Lung (tissue), 12 donors: ENCODE measurements around the gene SLC46A1. TPM values are rescaled to one million over a fixed set of nuclear protein-coding genes. Genes with fewer than 3 reads are reported as not detected.

Source experiments
- ATAC-seq: fragments of 200-7000 bp; cut with Tn5 transposase; one replicate; pipeline ENCODE4 v1.9.1; 2020; ENCODE audit warnings: moderate number of reproducible peaks; ENCODE audit not compliant: insufficient read depth, low FRiP score
- DNase-seq, 3 donors: peaks; one replicate each; pipeline ENCODE4 v3.0.0-alpha.2; 2013 to 2017
- H3K27ac ChIP-seq, 2 donors: one replicate each; pipeline ENCODE4 v1.5.1; 2013; ENCODE audit warnings: mild to moderate bottlenecking in 2 of 2, moderate library complexity in 2 of 2, control low read depth in 1 of 2, inconsistent platforms in 1 of 2, low read depth in 1 of 2, low read length in 1 of 2
- H3K27me3 ChIP-seq, 3 donors: one replicate each; pipeline ENCODE4 v1.5.1; 2013; ENCODE audit warnings: low read length in 2 of 3; ENCODE audit not compliant: control insufficient read depth in 3 of 3, insufficient read depth in 3 of 3
- H3K36me3 ChIP-seq, 4 donors: one replicate each; pipeline ENCODE4 v1.5.1; 2013; ENCODE audit warnings: low read length in 4 of 4, mild to moderate bottlenecking in 1 of 4, moderate library complexity in 1 of 4; ENCODE audit not compliant: control insufficient read depth in 4 of 4, insufficient read depth in 4 of 4
- H3K4me1 ChIP-seq, 5 donors: one replicate each; pipeline ENCODE4 v1.5.1; 2013; ENCODE audit warnings: low read length in 5 of 5, mild to moderate bottlenecking in 2 of 5, moderate library complexity in 1 of 5; ENCODE audit not compliant: control insufficient read depth in 5 of 5, insufficient read depth in 5 of 5
- H3K4me3 ChIP-seq: one replicate; pipeline ENCODE4 v1.5.1; 2013; ENCODE audit warnings: mild to moderate bottlenecking, control low read depth, moderate library complexity
- H3K9ac ChIP-seq, 2 donors: one replicate each; pipeline ENCODE4 v1.5.1; 2013; ENCODE audit warnings: low read length in 2 of 2, control low read depth in 1 of 2; ENCODE audit not compliant: insufficient read depth in 1 of 2
- H3K9me3 ChIP-seq, 4 donors: one replicate each; pipeline ENCODE4 v1.5.1; 2013; ENCODE audit warnings: low read length in 3 of 4, mild to moderate bottlenecking in 1 of 4, moderate library complexity in 1 of 4; ENCODE audit not compliant: control insufficient read depth in 4 of 4, insufficient read depth in 3 of 4
- WGBS, 2 donors: extraction: QIAGEN DNeasy Blood & Tissue Kit; methylation state at CpG; one replicate each; pipeline ENCODE4 v1.1.7; 2013; 5-methylcytosine and 5-hydroxymethylcytosine counted together
- polyA plus RNA-seq, 2 donors: library from polyadenylated mRNA; stranded (reverse); fragments of 200-250 nt; gene quantifications; one replicate each; pipeline ENCODE4 v1.2.1, GENCODE V29; 2013
- total RNA-seq, 2 donors: library from RNA; depleted of rRNA in 1 of 2; stranded (reverse); fragments of >200 nt in 1 of 2; gene quantifications; one replicate each; pipeline ENCODE4 v1.2.1, GENCODE V29; 2014 to 2021
- TF ChIP-seq, protein P1 (sequence below): IDR thresholded peaks from 2 replicates; pipeline ENCODE4 v1.5.1; 2012; ENCODE audit warnings: mild to moderate bottlenecking; ENCODE audit errors: control extremely low read depth, extremely low read depth
- donor health status: control.
- donor health status: control.
- donor health status: Bipolar disorder and iron deficiency.
- donor health status: healthy.
- donor health status: DM: yes; HTN: yes; CAD: no.

Gene SLC46A1
- total and polyA plus RNA-seq, 4 donors = 4.6 to 23.8 (median 9.4) TPM

DNA sequence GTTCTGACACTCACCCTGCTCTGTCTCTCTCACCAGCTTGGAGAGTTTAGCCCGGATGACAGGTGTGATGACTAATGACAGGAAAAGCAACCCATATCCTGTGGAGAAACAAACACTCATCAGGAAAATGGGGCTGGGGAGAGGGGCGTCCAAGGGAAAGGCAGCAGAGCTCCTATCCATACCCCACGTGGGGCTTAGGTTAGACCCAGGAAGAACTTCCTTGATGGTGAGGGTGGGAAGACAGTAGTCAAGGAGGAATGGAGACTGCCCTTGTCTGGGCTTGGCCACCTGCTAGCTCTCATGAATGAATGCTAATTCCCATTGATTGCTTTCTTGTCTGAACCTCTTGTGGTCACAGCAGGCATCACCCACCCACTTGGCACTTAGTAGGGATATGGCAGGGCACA is 3.8 kb downstream of the SLC46A1 start:
- H3K9me3 ChIP-seq = no peaks in the 10 kb centered on the region
- DNase-seq = no peak

DNA sequence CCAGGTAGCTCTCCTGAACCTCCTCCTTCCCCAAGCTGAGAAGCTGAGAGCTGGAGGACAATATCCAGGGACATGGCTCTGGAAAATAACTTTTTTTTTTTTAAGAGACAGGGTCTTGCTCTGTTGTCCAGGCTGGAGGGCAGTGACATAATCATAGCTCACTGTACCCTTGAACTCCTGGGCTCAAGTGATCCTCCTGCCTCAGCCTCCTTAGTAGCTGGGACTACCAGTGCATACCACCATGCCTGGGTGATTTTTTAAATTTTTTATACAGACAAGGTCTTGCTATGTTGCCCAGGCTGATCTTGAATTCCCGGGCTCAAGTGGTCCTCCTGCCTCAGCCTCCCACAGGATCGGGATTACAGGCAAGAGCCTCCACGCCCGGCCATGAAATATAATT is 6.2 kb downstream of the SLC46A1 start:
- no peaks in the 10 kb centered on the region for H3K9me3 ChIP-seq
- H3K9ac ChIP-seq = no peak overlapping the region
- peaks cover 0 to 24% (median 6%) of the 10 kb centered on the region in 4 donors for H3K36me3 ChIP-seq
- DNase-seq = no peak
- TF ChIP-seq, protein P1, sequence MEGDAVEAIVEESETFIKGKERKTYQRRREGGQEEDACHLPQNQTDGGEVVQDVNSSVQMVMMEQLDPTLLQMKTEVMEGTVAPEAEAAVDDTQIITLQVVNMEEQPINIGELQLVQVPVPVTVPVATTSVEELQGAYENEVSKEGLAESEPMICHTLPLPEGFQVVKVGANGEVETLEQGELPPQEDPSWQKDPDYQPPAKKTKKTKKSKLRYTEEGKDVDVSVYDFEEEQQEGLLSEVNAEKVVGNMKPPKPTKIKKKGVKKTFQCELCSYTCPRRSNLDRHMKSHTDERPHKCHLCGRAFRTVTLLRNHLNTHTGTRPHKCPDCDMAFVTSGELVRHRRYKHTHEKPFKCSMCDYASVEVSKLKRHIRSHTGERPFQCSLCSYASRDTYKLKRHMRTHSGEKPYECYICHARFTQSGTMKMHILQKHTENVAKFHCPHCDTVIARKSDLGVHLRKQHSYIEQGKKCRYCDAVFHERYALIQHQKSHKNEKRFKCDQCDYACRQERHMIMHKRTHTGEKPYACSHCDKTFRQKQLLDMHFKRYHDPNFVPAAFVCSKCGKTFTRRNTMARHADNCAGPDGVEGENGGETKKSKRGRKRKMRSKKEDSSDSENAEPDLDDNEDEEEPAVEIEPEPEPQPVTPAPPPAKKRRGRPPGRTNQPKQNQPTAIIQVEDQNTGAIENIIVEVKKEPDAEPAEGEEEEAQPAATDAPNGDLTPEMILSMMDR = no peak
- no peak overlapping the region for H3K27ac ChIP-seq
- H3K4me1 ChIP-seq = peaks cover 0 to 3% (median 0%) of the 10 kb centered on the region in 5 donors
- H3K27me3 ChIP-seq = no peaks in the 10 kb centered on the region
- 92 to 96% methylated on average over 4 of the region's 4 CpGs for WGBS, 2 donors
- no peak overlapping the region for H3K4me3 ChIP-seq
- ATAC-seq = no peak

More for the DNA sequence above, 3.8 kb downstream of the SLC46A1 start:
- H3K4me3 ChIP-seq = no peak overlapping the region
- TF ChIP-seq, protein P1 = no peak
- 29% methylated on average over 3 of the region's 3 CpGs for WGBS, 2 donors
- no peak for ATAC-seq
- H3K4me1 ChIP-seq = peaks cover 0 to 8% (median 3%) of the 10 kb centered on the region in 5 donors
- H3K36me3 ChIP-seq = peaks cover 0 to 11% (median 6%) of the 10 kb centered on the region in 4 donors
- no peak overlapping the region for H3K9ac ChIP-seq
- no peaks in the 10 kb centered on the region for H3K27me3 ChIP-seq
- no peak overlapping the region for H3K27ac ChIP-seq

DNA sequence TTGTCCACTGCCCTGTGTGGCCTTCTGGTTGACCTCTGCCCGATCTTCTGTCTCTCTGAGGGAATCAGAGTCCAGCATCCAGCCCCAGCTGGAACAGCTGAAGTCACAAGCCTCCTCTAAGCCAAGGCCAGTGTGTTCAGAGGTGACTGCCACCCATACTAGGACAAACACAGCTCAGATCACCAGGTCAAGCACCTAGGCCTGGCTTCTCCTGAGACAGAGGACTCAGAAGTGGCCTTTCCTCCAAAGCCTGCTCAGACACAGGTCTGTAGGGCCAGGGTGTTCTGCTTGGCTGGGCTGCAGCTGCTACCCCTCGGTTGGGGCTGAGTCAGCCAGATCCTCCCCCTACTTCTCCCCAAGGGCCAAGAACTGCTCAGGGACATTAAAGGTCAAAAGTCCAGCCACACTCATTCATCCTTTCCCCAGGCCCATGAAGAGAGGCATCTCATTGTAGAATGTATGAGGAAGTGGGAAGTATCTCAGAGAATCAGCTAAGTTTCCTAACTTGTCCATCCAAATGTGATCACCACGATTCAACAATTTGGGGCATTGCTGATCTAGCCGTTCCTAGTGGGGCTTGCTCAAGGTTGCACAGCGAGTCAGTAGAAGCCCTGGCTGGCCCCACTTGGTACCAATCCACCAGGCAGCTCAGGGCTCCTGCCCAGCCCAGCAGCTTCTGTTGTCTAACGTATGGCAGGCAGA is 7.6 kb downstream of the SLC46A1 start:
- DNase-seq (no peak), ATAC-seq (no peak)
- peaks cover 0 to 27% (median 6%) of the 10 kb centered on the region in 4 donors for H3K36me3 ChIP-seq
- H3K4me1 ChIP-seq = no peaks in the 10 kb centered on the region
- no peak overlapping the region for H3K27ac ChIP-seq
- no peak overlapping the region for H3K9ac ChIP-seq
- no peak overlapping the region for H3K4me3 ChIP-seq
- H3K27me3 ChIP-seq = no peaks in the 10 kb centered on the region
- no peaks in the 10 kb centered on the region for H3K9me3 ChIP-seq
- TF ChIP-seq, protein P1 = no peak
- 69 to 72% methylated on average over 6 of the region's 6 CpGs for WGBS, 2 donors
